Measurements from ENCODE around the gene SWAP70.
"Not testable (repeated sequence)": the region's sequence is repeated elsewhere in the genome, so short reads cannot be mapped to it uniquely, and the experiment has no call there.

Gene SWAP70

GRCh38 chr11:9704037-9704436 is 40.2 kb downstream of the SWAP70 start:
- ATAC-seq = no peak
- TF ChIP-seq CSDC2 (CRISPR knock-in tag; IDR thresholded peaks at IDR 0.05) (no peak), ZFP30 (CRISPR knock-in tag; IDR thresholded peaks at IDR 0.05) (no peak), PATZ1 (CRISPR knock-in tag; IDR thresholded peaks at IDR 0.05; ENCODE audit: borderline replicate concordance) (no peak), TSHZ2 (CRISPR knock-in tag; IDR thresholded peaks at IDR 0.05) (no peak)

DNA sequence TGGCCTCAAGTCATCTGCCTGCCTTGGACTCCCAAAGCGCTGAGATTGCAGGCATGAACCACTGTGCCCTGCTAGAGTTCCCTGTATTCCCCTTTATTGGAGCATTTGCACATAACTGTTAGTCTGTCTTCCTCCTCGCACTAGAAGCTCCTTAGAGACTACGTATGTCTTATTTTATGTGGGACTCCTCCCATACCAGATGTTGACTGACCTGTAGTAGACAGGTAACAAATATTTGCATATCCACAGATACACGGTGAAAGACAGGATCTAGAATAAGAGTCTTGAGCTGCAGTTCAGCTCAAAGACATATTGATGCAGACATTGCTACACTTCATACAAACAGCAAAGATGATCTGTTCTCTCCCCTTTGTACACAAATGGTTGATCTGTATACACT is 40.7 kb downstream of the SWAP70 start:
- TF ChIP-seq ESRRG (CRISPR knock-in tag; IDR thresholded peaks at IDR 0.05) (no peak), CREB5 (CRISPR knock-in tag; IDR thresholded peaks at IDR 0.05; ENCODE audit: low read depth) (no peak), BACH2 (CRISPR knock-in tag; IDR thresholded peaks at IDR 0.05; ENCODE audit: borderline replicate concordance) (no peak), CSDC2 (CRISPR knock-in tag; IDR thresholded peaks at IDR 0.05) (no peak), ZFP30 (CRISPR knock-in tag; IDR thresholded peaks at IDR 0.05) (no peak), RARB (CRISPR knock-in tag; IDR thresholded peaks at IDR 0.05) (no peak), ARNTL (CRISPR knock-in tag; IDR thresholded peaks at IDR 0.05; ENCODE audit: borderline replicate concordance, low read depth) (no peak), TSHZ2 (CRISPR knock-in tag; IDR thresholded peaks at IDR 0.05) (no peak), ZC3H10 (CRISPR knock-in tag; IDR thresholded peaks at IDR 0.05) (no peak), ZNF8 (CRISPR knock-in tag; IDR thresholded peaks at IDR 0.05) (no peak), ISL1 (CRISPR knock-in tag; IDR thresholded peaks at IDR 0.05) (no peak), OSR1 (CRISPR knock-in tag; IDR thresholded peaks at IDR 0.05) (no peak), ZNF70 (CRISPR knock-in tag; IDR thresholded peaks at IDR 0.05) (no peak), GLIS3 (CRISPR knock-in tag; IDR thresholded peaks at IDR 0.05) (no peak)
- TF ChIP-seq, protein P1, sequence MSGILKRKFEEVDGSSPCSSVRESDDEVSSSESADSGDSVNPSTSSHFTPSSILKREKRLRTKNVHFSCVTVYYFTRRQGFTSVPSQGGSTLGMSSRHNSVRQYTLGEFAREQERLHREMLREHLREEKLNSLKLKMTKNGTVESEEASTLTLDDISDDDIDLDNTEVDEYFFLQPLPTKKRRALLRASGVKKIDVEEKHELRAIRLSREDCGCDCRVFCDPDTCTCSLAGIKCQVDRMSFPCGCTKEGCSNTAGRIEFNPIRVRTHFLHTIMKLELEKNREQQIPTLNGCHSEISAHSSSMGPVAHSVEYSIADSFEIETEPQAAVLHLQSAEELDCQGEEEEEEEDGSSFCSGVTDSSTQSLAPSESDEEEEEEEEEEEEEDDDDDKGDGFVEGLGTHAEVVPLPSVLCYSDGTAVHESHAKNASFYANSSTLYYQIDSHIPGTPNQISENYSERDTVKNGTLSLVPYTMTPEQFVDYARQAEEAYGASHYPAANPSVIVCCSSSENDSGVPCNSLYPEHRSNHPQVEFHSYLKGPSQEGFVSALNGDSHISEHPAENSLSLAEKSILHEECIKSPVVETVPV (CRISPR knock-in tag; IDR thresholded peaks at IDR 0.05) = no peak
- no peak for ATAC-seq

DNA sequence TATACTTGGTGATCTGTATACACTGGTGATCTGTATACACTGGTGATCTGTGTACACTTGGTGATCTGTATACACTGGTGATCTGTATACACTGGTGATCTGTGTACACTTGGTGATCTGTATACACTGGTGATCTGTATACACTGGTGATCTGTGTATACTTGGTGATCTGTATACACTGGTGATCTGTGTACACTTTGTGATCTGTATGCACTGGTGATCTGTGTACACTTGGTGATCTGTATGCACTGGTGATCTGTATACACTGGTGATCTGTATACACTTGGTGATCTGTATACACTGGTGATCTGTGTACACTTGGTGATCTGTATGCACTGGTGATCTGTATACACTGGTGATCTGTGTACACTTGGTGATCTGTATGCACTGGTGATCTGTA is 41.5 kb downstream of the SWAP70 start:
- not testable (repeated sequence) for ATAC-seq

- TF ChIP-seq CSDC2 (CRISPR knock-in tag; IDR thresholded peaks at IDR 0.05) = no peak
- no peak for TF ChIP-seq ZFP3 (CRISPR knock-in tag; IDR thresholded peaks at IDR 0.05)
- no peak for TF ChIP-seq PPARA (CRISPR knock-in tag; IDR thresholded peaks at IDR 0.05; ENCODE audit: borderline replicate concordance)
- TF ChIP-seq GLIS3 (CRISPR knock-in tag; IDR thresholded peaks at IDR 0.05) = no peak
- ATAC-seq = no peak
Measured at GRCh38 chr11:9708544-9708943, 44.7 kb downstream of the SWAP70 start.
